Psoas muscle (tissue), 8 donors: ENCODE measurements around the gene GFI1B. TPM values are rescaled to one million over a fixed set of nuclear protein-coding genes. Genes with fewer than 3 reads are reported as not detected.

Experiments
- ATAC-seq, 4 donors: fragments of 200-7000 bp; cut with Tn5 transposase; one replicate each; pipeline ENCODE4 v1.9.1; 2020; ENCODE audit warnings: moderate library complexity in 3 of 4, mild to moderate bottlenecking in 2 of 4
- DNase-seq, 2 donors: peaks; one replicate each; pipeline ENCODE4 v3.0.0-alpha.2; 2020
- H3K27ac ChIP-seq: fragments of 200-600 bp; one replicate; pipeline ENCODE4 v1.8.0; 2022
- H3K27me3 ChIP-seq, 3 donors: fragments of 200-600 bp in 1 of 3; one replicate each; pipeline versions ENCODE4 v1.6.1 to v1.8.0; 2013 to 2022; ENCODE audit warnings: low read length in 2 of 3, mild to moderate bottlenecking in 2 of 3, moderate library complexity in 1 of 3; ENCODE audit not compliant: insufficient read depth in 3 of 3
- H3K36me3 ChIP-seq, 2 donors: fragments of 200-600 bp in 1 of 2; one replicate each; pipeline versions ENCODE4 v1.6.1 to v1.8.0; 2013 to 2022; ENCODE audit warnings: low read depth in 1 of 2, mild to moderate bottlenecking in 1 of 2, moderate library complexity in 1 of 2; ENCODE audit not compliant: insufficient read depth in 1 of 2
- H3K4me1 ChIP-seq: fragments of 200-600 bp; one replicate; pipeline ENCODE4 v1.8.0; 2022
- H3K4me3 ChIP-seq: fragments of 200-600 bp; one replicate; pipeline ENCODE4 v1.8.0; 2022; ENCODE audit warnings: mild to moderate bottlenecking
- H3K9me3 ChIP-seq: fragments of 200-600 bp; one replicate; pipeline ENCODE4 v1.8.0; 2022
- CTCF ChIP-seq: fragments of 200-600 bp; IDR thresholded peaks from one replicate; pipeline ENCODE4 v1.8.0; 2022; ENCODE audit warnings: antibody characterized with exemption
- WGBS, 3 donors: extraction: QIAGEN DNeasy Blood & Tissue Kit; methylation state at CpG; one replicate each; pipeline versions ENCODE4 v1.1.6 to v1.1.7; 2013; 5-methylcytosine and 5-hydroxymethylcytosine counted together
- intact Hi-C, 2 donors: fragments of 100-400 bp; cut with DNase I; formaldehyde crosslinking; loops; one replicate each; pipeline versions ENCODE4 v1.11.0 to v1.14.2; 2022
- polyA plus RNA-seq, 3 donors: library from polyadenylated mRNA; stranded (reverse); fragments of 200-250 nt; gene quantifications; one replicate each; pipeline ENCODE4 v1.2.3, GENCODE V29; 2013
- total RNA-seq, 4 donors: library from RNA; stranded (reverse); fragmentation: NEBNext Ultra II Directional in 2 of 4; extraction: Animal tissue kit (Norgen Biotek cat#: 25700) in 2 of 4; gene quantifications; one replicate each; pipeline versions ENCODE4 v1.2.1 to v1.2.4, GENCODE V29; 2021 to 2023
- donor health status: healthy with polysubstance abuse.
- donor health status: DM: no; HTN: no; CAD: no; lungs with moderate emphysema.
- donor health status: Bipolar disorder and iron deficiency.
- donor health status: healthy.
- donor health status: DM: yes; HTN: yes; CAD: no.
- donor health status: DM: no; HTN: no; CAD: no.
- donor health status: DM: no; HTN: no; CAD: no.
- donor health status: DM: yes; HTN: yes; CAD: no.

Gene GFI1B
- total and polyA plus RNA-seq, 7 donors = 0.07 to 0.14 (median 0.12) TPM; not detected in 4

DNA sequence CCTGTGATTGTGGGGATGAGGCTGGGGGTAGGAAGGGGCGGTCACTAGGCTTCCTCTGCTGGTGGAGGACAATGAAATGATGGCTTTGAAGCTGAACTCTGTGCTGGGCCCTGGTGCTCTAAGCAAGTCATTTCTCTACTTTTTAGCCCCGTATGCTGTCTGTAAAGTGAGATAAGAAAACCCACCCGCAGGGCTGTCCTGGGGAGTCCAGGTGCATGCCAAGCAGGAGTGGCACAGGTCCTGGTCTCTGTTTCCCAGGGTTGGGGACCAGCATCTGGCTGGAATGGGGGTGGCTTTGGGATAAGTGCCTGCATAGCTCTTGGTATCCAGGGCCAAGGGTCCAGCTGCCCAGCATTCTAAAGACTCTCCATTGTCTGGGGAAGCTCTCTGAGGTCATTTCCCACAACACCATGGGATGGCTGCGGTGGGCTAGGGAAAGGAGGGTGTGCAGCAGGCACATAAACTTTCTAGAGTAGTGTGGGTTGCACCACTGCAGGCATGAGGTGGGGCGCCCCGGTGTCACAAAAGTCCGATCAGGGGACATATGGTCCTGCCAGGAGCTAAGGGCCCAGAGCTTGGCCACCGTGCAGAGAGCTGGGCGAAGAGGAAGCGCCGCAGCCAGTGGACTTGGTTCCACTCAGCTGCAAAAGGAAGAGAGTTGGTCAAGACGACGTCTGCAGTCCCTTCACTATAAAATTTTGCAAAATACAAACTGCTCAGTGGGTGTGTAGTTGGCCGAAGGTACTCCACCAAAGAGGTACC is 26.7 kb downstream of the GFI1B start:
- Histone ChIP-seq H3K36me3 (no peaks in the 10 kb centered on the region), H3K27ac (no peak overlapping the region), H3K9me3 (no peaks in the 10 kb centered on the region), H3K4me3 (no peak overlapping the region), H3K4me1 (no peaks in the 10 kb centered on the region), H3K27me3 (peaks cover 0 to 53% (median 2%) of the 10 kb centered on the region in 3 donors)
- DNase-seq = no peak
- WGBS, 3 donors = 80 to 87% (median 86%) methylated on average over 14 of the region's 14 CpGs
- intact Hi-C loops = no loop called here
- no peak for ATAC-seq
- no peak for TF ChIP-seq CTCF

DNA sequence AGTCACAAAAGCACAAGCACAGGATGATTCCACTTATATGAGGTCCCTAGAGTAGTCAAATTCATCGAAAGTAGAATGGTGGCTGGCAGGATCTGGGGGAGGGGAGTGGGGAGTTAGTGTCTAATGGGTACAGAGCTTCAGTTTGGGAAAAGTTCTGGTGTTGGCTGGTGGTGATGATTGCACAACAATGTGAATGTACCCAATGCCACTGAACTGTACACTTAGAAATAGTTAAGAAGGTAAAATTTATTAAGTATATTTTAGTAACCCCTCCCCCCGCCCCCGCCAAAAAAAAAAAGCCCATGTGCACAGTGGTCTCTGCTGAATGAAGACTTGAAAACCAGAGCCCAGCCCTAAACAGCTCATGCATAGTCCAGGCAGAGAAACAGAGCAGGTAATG is 27.5 kb downstream of the GFI1B start:
- intact Hi-C loops = no loop called here
- no peak for TF ChIP-seq CTCF
- Histone ChIP-seq H3K27ac (no peak overlapping the region), H3K36me3 (no peaks in the 10 kb centered on the region), H3K4me1 (no peaks in the 10 kb centered on the region), H3K4me3 (no peak overlapping the region), H3K9me3 (no peaks in the 10 kb centered on the region), H3K27me3 (peaks cover 0 to 48% (median 2%) of the 10 kb centered on the region in 3 donors)
- DNase-seq (no peak), ATAC-seq (no peak)
- WGBS, 3 donors = 77 to 92% (median 85%) methylated on average over 3 of the region's 3 CpGs

DNA sequence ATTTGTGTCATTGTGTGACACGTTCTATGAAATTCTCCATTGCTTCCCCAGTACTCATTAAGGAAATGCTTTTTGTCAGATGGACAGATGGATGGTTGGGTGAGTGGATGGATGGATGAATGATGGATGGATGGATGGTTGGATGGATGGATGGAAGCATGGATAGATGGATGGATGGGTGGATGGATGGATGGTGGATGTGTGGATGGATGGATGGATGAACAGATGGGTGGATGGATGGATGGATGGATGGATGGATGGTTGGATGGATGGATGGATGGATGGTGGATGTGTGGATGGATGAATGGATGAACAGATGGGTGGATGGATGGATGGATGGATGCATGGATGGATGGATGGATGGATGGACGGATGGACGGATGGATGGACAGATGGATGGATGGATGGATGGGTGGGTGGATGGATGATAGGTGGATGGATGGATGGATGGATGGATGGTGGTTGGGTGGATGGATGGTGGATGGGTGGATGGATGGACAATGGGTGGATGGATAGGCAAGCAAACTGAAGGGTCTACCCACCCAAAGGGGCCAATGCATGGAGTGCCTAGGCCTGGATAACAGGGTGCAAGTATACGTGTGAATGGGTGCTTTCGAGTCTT is 28.3 kb downstream of the GFI1B start:
- TF ChIP-seq CTCF = no peak
- ATAC-seq = no peak
- intact Hi-C loops = no loop called here
- no peak overlapping the region for H3K27ac ChIP-seq
- 75 to 88% (median 77%) methylated on average over 5 of the region's 5 CpGs for WGBS, 3 donors
- H3K27me3 ChIP-seq = peaks cover 0 to 46% (median 2%) of the 10 kb centered on the region in 3 donors
- H3K4me1 ChIP-seq = no peaks in the 10 kb centered on the region
- H3K36me3 ChIP-seq = no peaks in the 10 kb centered on the region
- no peaks in the 10 kb centered on the region for H3K9me3 ChIP-seq
- H3K4me3 ChIP-seq = no peak overlapping the region
- DNase-seq = no peak

- Histone ChIP-seq H3K4me1 (no peaks in the 10 kb centered on the region), H3K9me3 (no peaks in the 10 kb centered on the region), H3K27me3 (peaks cover 0 to 32% (median 2%) of the 10 kb centered on the region in 3 donors), H3K36me3 (no peaks in the 10 kb centered on the region), H3K27ac (no peak overlapping the region), H3K4me3 (no peak overlapping the region)
- intact Hi-C loops = no loop called here
- no peak for ATAC-seq
- 72 to 80% (median 77%) methylated on average over 6 to 7 of the region's 7 CpGs for WGBS, 3 donors
- DNase-seq = no peak
- no peak for TF ChIP-seq CTCF
These were observed 29.9 kb downstream of the GFI1B start for GRCh38 chr9:133008406-133008805.
